ENCODE measurements around the gene ZFP1. TPM values are rescaled to one million over a fixed set of nuclear protein-coding genes. Genes with fewer than 3 reads are reported as not detected.

The ZFP1 gene
- 10 to 100 TPM in 1 of 4 donors, 1 to 10 TPM in 3; 6.4 to 11.2 (median 9.1) TPM for total RNA-seq
- 3.8 TPM for polyA plus RNA-seq
- long read RNA-seq, donor 1, transcript ZFP1-209 (4 exons, 1,457 nt) = major isoform, 13 of 17 reads
- long read RNA-seq, donor 1, partial matches to known transcripts = 1 of 17 reads
- long read RNA-seq, donor 1, other reads (novel, unspliced or antisense) = 3 of 17 reads
- long read RNA-seq, donor 2, partial matches to known transcripts = 0 of 3 reads
- long read RNA-seq, donor 2, other reads (novel, unspliced or antisense) = 3 of 3 reads
- long read RNA-seq, donor 3, transcript ZFP1-209 (4 exons, 1,457 nt) = major isoform, 18 of 20 reads
- long read RNA-seq, donor 3, partial matches to known transcripts = 1 of 20 reads
- long read RNA-seq, donor 3, other reads (novel, unspliced or antisense) = 1 of 20 reads
- long read RNA-seq, donor 4, partial matches to known transcripts = 0 of 4 reads
- long read RNA-seq, donor 4, other reads (novel, unspliced or antisense) = 0 of 4 reads

DNA sequence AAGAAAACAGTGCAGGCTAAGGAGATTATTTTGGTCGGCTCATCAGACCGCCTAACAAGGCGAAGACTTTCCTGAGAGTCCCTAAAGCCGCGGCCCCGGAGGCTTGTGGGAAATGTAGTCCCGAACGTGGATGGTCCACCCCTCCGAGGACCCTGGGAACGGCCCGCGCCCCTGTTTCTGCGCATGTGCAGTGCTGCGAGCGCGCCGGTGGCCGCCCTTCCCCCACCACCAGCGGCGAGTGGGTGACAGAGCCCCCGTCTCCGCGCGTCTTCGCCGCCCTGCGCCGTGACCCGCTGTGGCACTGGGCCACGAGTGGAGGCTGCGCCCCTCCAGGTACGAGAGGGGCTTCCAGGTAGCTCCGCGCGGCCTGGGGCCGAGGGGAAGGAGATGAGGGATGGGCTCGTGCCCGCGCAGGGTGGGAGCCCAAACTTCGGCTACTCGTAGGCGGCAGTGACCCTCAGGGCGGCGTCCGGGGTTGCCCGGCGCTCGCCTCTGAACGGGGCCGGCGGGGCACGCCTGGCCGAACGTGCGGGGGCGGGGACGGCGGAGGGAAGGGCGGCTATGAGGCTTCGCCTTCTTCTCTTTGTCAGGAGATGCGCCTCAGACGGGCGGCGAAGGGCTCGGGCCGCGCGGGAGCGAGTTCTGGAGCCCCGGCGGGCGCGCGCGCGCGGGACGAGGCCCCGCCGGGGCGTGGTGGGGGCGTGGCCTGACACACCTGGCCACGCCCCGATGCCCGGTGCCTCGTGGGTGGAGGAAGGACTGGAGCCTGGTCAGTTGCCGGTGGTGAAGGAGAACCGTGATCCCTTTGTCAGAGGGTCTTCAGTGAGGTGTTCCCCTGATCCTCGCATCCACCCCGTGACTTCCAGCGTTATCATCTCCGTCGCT lies at the start of gene ZFP1:
Gene ZFP1 (plus strand): TSS at position 214 of the 885 bp plus-strand sequence. CDS start 4,428 bp downstream, outside the sequence.
- Histone ChIP-seq H3K4me1 (ENCODE audit: control insufficient read depth, insufficient read depth, low read length) (no peaks in the 10 kb centered on the region), H3K9me3 (ENCODE audit: control insufficient read depth, low read length) (no peaks in the 10 kb centered on the region), H3K27me3 (ENCODE audit: control insufficient read depth, insufficient read depth) (no peaks in the 10 kb centered on the region), H3K4me3 (ENCODE audit: low read length) (peak within 1 kb of the TSS; percentile 89), H3K27ac (ENCODE audit: low read length) (peak within 1 kb of the TSS; percentile 97)
- ATAC-seq (peak; percentile 99), DNase-seq (peak; percentile 96 to 99 (median 98))
- under 1% methylated on average over 93 of the region's 93 CpGs for WGBS
- intact Hi-C loops (cut with DNase I) = no loop called here

DNA sequence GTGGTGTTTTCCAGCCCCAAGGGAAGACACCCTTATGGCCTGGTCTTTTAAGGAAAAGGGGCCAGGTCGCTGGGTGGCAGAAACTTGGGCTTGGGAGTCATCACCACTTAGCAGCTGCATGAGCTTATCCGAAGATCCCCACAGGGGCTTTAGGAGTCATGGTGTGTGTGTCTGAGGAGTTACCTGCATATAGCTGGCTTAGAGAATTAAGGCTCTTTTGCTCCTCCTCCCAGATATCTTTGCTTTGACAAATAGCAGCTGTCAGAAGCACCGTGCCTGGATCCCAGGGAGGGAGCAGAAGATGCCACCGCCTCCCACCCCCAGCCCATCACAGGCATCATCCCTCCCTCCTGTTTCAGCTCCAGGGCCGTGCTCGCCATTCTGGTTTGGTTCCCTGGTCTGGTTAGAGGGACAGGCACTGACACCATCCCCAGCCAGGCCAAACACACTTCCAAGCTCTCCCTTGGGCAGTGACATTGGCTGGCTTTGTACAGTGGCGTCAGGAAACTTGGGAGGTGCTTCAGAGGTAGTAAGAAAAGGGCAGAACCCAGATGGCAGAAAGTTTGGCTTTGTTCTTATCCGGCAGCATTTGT lies 49.2 kb upstream of the ZFP1 start:
- peaks cover 16% of the 10 kb centered on the region for H3K4me1 ChIP-seq (ENCODE audit: control insufficient read depth, insufficient read depth, low read length)
- WGBS = 66% methylated on average over 8 of the region's 8 CpGs
- no peak overlapping the region for H3K4me3 ChIP-seq (ENCODE audit: low read length)
- H3K27me3 ChIP-seq (ENCODE audit: control insufficient read depth, insufficient read depth) = no peaks in the 10 kb centered on the region
- H3K27ac ChIP-seq (ENCODE audit: low read length) = peak overlapping the region; percentile 68
- intact Hi-C loops (cut with DNase I) = no loop called here
- ATAC-seq (peak in 1 of 2 donors; percentile 65), DNase-seq (no peak)
- no peaks in the 10 kb centered on the region for H3K9me3 ChIP-seq (ENCODE audit: control insufficient read depth, low read length)

DNA sequence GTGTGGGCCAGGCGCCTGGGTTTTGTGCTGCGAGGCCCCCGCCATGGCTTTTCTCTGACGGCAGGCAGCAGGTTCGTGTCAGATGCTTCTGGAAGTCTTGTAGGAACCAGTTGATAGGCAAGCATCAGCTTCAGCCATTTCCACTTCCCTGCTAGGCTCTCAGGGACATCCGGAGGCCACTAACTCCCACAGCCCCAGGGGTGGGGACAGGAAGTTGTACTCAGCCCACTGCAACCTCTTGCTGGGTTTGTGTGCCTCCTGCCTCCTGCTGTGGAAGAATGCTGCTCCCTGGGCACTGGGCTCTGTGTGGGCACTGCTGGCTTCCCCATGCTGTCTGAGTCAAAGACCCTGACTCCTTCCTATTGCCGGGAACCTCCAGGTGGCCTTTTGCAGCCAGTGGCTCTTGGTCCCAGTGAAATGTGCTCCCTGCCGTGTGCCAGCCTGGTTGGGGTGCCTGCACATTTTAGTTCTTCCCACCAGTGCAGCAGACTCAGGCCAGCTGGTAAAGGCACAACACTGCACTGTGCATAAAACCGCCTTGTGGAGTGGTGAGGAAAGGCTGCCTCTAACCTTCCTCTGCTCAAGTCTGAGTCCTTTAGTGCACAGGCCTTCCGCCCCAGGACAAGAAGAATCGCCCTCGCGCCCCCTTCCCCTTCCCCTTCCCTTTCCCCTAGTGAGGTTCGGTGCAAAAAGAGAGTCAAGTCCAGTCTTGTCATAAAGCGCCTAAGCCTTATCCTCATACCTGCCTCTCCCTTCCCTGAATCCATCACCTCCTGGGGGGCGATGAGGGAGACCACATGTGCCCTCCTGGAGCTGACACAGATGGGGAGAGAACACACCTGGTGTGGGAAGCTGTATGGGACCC lies 48.4 kb upstream of the ZFP1 start:
- Histone ChIP-seq H3K4me1 (ENCODE audit: control insufficient read depth, insufficient read depth, low read length) (peaks cover 16% of the 10 kb centered on the region), H3K4me3 (ENCODE audit: low read length) (no peak overlapping the region), H3K9me3 (ENCODE audit: control insufficient read depth, low read length) (no peaks in the 10 kb centered on the region), H3K27me3 (ENCODE audit: control insufficient read depth, insufficient read depth) (no peaks in the 10 kb centered on the region), H3K27ac (ENCODE audit: low read length) (peak overlapping the region; percentile 68)
- ATAC-seq = peak; percentile 67 to 85
- 59% methylated on average over 16 of the region's 16 CpGs for WGBS
- intact Hi-C loops (cut with DNase I) = no loop called here
- peak in 1 of 3 donors; percentile 71 for DNase-seq

DNA sequence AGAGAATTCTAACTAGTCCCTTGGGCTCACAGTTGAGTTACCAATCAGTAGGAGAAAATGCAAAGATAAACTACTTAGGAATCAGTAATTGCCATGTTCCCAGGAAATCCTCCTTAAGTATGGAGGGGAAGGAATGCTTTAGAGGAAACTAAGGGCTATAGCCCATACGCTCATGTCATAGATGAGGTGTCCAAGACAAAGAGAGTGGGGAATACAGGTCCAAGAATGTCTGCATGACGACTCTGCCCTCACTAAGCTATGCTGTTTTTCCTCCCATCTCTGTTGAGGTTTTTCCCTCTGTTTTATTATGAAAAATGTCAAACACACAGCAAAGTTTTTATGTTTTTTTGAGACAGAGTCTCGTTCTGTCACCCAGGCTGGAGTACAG lies 47.7 kb upstream of the ZFP1 start:
- intact Hi-C loops (cut with DNase I) = no loop called here
- no peak for ATAC-seq
- Histone ChIP-seq H3K4me3 (ENCODE audit: low read length) (no peak overlapping the region), H3K27ac (ENCODE audit: low read length) (no peak overlapping the region), H3K4me1 (ENCODE audit: control insufficient read depth, insufficient read depth, low read length) (peaks cover 21% of the 10 kb centered on the region), H3K27me3 (ENCODE audit: control insufficient read depth, insufficient read depth) (no peaks in the 10 kb centered on the region), H3K9me3 (ENCODE audit: control insufficient read depth, low read length) (no peaks in the 10 kb centered on the region)
- DNase-seq = no peak
- 86% methylated on average over 3 of the region's 3 CpGs for WGBS

DNA sequence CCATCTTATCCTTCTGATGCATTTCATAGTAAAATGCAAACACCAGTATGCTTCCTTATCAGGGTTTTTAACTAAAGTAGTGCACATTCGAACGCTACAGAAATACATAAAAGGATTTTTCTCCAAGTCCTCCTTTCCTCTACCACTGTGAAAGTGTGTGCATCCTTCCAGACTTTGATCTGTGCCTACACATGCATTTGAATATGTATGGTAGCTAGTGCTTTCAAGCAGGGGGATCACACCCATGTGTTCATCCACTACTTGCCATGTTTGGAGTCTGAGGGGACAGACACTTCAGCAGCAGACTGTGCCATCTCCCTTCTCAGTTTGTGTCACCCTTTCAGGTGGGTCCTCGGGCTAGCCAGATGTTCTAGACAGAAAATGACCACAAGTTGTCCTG lies 46.7 kb upstream of the ZFP1 start:
- Histone ChIP-seq H3K4me3 (ENCODE audit: low read length) (no peak overlapping the region), H3K27me3 (ENCODE audit: control insufficient read depth, insufficient read depth) (no peaks in the 10 kb centered on the region), H3K9me3 (ENCODE audit: control insufficient read depth, low read length) (no peaks in the 10 kb centered on the region), H3K4me1 (ENCODE audit: control insufficient read depth, insufficient read depth, low read length) (peaks cover 25% of the 10 kb centered on the region), H3K27ac (ENCODE audit: low read length) (no peak overlapping the region)
- intact Hi-C loops (cut with DNase I) = no loop called here
- DNase-seq (no peak), ATAC-seq (no peak)
- 93% methylated on average over 3 of the region's 3 CpGs for WGBS

DNA sequence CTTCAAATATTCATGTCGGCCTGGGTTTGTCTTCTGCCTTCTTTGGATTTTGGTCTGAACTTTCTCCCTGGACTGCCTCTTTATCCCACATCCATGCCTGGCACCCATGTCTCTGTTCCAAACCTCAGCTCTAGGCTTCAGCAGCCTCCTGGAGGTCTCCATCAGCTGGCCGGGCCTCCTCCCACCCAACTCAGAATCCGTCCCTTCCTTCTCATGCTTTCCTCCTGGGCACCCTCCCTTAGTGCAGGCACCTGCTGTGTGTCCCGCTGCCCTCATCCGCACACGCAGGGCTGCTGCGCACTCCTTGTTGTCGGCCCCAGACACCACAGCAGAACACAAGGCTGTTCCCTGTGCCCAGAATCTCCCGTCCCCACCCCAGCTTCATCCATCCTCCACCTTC lies 45.7 kb upstream of the ZFP1 start:
- Histone ChIP-seq H3K4me3 (ENCODE audit: low read length) (no peak overlapping the region), H3K27ac (ENCODE audit: low read length) (no peak overlapping the region), H3K27me3 (ENCODE audit: control insufficient read depth, insufficient read depth) (no peaks in the 10 kb centered on the region), H3K4me1 (ENCODE audit: control insufficient read depth, insufficient read depth, low read length) (peaks cover 25% of the 10 kb centered on the region), H3K9me3 (ENCODE audit: control insufficient read depth, low read length) (no peaks in the 10 kb centered on the region)
- DNase-seq (no peak), ATAC-seq (no peak)
- intact Hi-C loops (cut with DNase I) = no loop called here
- 98% methylated on average over 9 of the region's 9 CpGs for WGBS

DNA sequence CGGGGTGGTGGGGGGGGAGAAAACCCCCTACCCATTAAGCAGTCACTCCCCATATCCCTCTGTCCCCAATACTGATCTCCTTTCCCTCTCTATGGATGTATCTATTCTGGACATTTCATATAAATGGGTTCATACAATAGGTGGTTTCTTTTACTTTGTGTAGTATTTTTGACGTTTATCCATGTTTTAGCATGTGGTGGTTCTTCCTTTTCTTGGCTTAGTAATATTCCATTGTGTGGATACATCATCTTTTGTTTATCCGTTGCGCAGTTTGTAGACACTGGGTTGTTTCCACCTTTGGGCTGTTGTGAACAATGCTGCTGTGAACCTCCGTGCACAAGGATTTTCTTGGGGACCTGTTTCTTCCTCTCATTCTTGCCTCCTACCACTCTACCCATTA lies 44.3 kb upstream of the ZFP1 start:
- H3K27me3 ChIP-seq (ENCODE audit: control insufficient read depth, insufficient read depth) = no peaks in the 10 kb centered on the region
- H3K9me3 ChIP-seq (ENCODE audit: control insufficient read depth, low read length) = no peaks in the 10 kb centered on the region
- no peak overlapping the region for H3K4me3 ChIP-seq (ENCODE audit: low read length)
- intact Hi-C loops (cut with DNase I) = no loop called here
- H3K27ac ChIP-seq (ENCODE audit: low read length) = no peak overlapping the region
- peaks cover 20% of the 10 kb centered on the region for H3K4me1 ChIP-seq (ENCODE audit: control insufficient read depth, insufficient read depth, low read length)
- ATAC-seq = no peak
- no peak for DNase-seq
- WGBS = 98% methylated on average over 5 of the region's 5 CpGs

DNA sequence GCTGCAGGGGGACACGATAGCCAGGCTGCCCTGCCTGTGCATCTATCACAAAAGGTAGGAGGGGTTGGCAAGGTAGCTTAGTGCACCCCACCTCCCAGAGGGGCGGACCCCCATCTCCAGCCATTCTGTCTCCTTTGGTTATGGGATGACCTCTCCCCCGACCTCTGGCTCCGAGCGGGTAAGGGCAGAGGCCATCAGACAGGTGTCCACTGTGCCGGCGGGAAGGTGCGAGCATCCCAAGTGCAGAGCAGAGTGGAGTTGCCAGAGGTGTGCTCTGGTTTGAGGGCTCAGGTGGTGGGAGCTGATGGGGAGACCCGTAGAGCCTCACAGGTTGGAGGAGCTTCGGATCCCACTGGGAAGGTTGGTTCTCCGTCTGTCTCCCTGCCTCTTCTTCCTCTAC lies 43.5 kb upstream of the ZFP1 start:
- Histone ChIP-seq H3K27me3 (ENCODE audit: control insufficient read depth, insufficient read depth) (no peaks in the 10 kb centered on the region), H3K4me1 (ENCODE audit: control insufficient read depth, insufficient read depth, low read length) (peaks cover 15% of the 10 kb centered on the region), H3K27ac (ENCODE audit: low read length) (no peak overlapping the region), H3K4me3 (ENCODE audit: low read length) (no peak overlapping the region), H3K9me3 (ENCODE audit: control insufficient read depth, low read length) (no peaks in the 10 kb centered on the region)
- ATAC-seq (no peak), DNase-seq (no peak)
- intact Hi-C loops (cut with DNase I) = no loop called here
- WGBS = 96% methylated on average over 11 of the region's 11 CpGs

DNA sequence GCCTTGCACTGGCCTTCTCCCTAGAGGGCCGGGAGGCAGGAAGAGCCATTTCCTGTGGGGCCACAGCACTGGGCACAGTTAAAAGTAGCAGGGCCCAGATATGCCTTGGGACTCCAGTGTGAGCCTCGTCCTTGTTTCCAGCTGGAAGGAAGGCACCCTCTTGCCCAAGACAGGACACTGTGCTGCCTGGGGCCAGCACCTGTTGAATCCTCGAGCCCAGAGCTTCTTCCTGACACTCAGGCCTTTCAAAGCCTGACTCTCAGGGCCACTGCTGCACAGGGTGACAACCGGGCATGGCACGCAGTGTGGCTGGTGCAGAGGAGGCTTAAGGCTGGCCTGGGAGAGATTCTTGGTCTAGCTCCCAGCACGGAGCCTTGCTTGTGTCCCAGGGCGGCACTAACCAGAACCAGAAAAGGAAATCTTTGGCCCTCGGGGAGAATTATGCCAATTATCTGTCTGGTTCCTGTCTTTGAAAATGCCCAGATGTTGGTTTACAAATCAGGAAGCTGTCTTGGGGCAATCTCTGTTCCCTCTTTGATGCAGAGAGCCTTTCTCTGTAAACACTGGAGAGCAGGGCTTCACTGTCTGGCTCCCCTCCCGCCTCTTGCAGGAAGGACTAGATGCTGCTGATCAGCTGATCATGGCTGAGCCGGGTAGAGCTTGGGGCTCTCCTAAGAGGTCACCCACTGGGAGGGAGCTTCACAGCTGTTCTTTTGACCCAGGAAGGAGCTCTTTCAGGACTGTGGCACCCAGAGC lies 42.8 kb upstream of the ZFP1 start:
- ATAC-seq (peak; percentile 25 to 26), DNase-seq (peak in 1 of 3 donors; percentile 62)
- H3K4me1 ChIP-seq (ENCODE audit: control insufficient read depth, insufficient read depth, low read length) = peaks cover 12% of the 10 kb centered on the region
- H3K27me3 ChIP-seq (ENCODE audit: control insufficient read depth, insufficient read depth) = no peaks in the 10 kb centered on the region
- intact Hi-C loops (cut with DNase I) = no loop called here
- peak overlapping the region; percentile 24 for H3K27ac ChIP-seq (ENCODE audit: low read length)
- H3K9me3 ChIP-seq (ENCODE audit: control insufficient read depth, low read length) = no peaks in the 10 kb centered on the region
- no peak overlapping the region for H3K4me3 ChIP-seq (ENCODE audit: low read length)
- WGBS = 46% methylated on average over 10 of the region's 10 CpGs

Measured in right cardiac atrium (tissue), 5 donors.